HUES64 (cell line): ENCODE results near the gene CBLB.
"Not testable (repeated sequence)": the region's sequence is repeated elsewhere in the genome, so short reads cannot be mapped to it uniquely, and the experiment has no call there.

Experiments used
- H3K27ac ChIP-seq: 2 replicates; pipeline ENCODE4 v1.7.0; 2013; ENCODE audit warnings: low read depth, low read length, inconsistent platforms
- H3K27me3 ChIP-seq: 2 replicates; pipeline ENCODE4 v1.6.1; 2013; ENCODE audit warnings: mild to moderate bottlenecking, low read length; ENCODE audit not compliant: insufficient read depth
- H3K36me3 ChIP-seq: 2 replicates; pipeline ENCODE4 v1.6.1; 2013; ENCODE audit warnings: mild to moderate bottlenecking, low read length; ENCODE audit not compliant: insufficient read depth
- H3K4me1 ChIP-seq: 2 replicates; pipeline ENCODE4 v1.6.1; 2013; ENCODE audit warnings: mild to moderate bottlenecking, low read length, moderate library complexity; ENCODE audit not compliant: insufficient read depth
- H3K4me3 ChIP-seq: 2 replicates; pipeline ENCODE4 v1.5.1; 2013; ENCODE audit warnings: mild to moderate bottlenecking, low read length, moderate library complexity
- H3K9ac ChIP-seq: 2 replicates; pipeline ENCODE4 v1.6.1; 2013; ENCODE audit warnings: mild to moderate bottlenecking, low read depth, low read length
- H3K9me3 ChIP-seq: 2 replicates; pipeline ENCODE4 v1.6.1; 2013; ENCODE audit warnings: low read depth, low read length; ENCODE audit not compliant: insufficient read depth
- WGBS: fragments of 150-250, 120-280 bp; methylation state at CpG from one replicate; pipeline ENCODE4 v1.1.7; 2013; ENCODE audit warnings: missing lambda C conversion rate; 5-methylcytosine and 5-hydroxymethylcytosine counted together

CBLB gene

GRCh38 chr3:105815331-105815730 is 53.5 kb downstream of the CBLB start:
- not testable (repeated sequence) for H3K27me3 ChIP-seq, H3K4me3 ChIP-seq, H3K36me3 ChIP-seq, H3K27ac ChIP-seq, H3K9ac ChIP-seq, H3K9me3 ChIP-seq
- 94% methylated on average over 3 of the region's 3 CpGs for WGBS
- H3K4me1 ChIP-seq: peaks cover 23% of the 10 kb centered on the region

- Histone ChIP-seq H3K4me3 (no peak overlapping the region), H3K9me3 (no peaks in the 10 kb centered on the region), H3K27me3 (no peaks in the 10 kb centered on the region), H3K27ac (no peak overlapping the region), H3K9ac (no peak overlapping the region), H3K36me3 (no peaks in the 10 kb centered on the region), H3K4me1 (peaks cover 23% of the 10 kb centered on the region)
- no CpG with 5 or more reads among the region's 1 CpG for WGBS
Measured at GRCh38 chr3:105813710-105814109, 55.1 kb downstream of the CBLB start.

GRCh38 chr3:105812194-105812586 is 56.6 kb downstream of the CBLB start:
- H3K9me3 ChIP-seq: no peaks in the 10 kb centered on the region
- WGBS: 91% methylated on average over 1 of the region's 1 CpG
- H3K36me3 ChIP-seq: no peaks in the 10 kb centered on the region
- no peak overlapping the region for H3K4me3 ChIP-seq
- H3K9ac ChIP-seq: no peak overlapping the region
- H3K27me3 ChIP-seq: no peaks in the 10 kb centered on the region
- no peak overlapping the region for H3K27ac ChIP-seq
- H3K4me1 ChIP-seq: peaks cover 23% of the 10 kb centered on the region

GRCh38 chr3:105811518-105812193 is 57.2 kb downstream of the CBLB start:
- 84% methylated on average over 10 of the region's 10 CpGs for WGBS
- no peak overlapping the region for H3K27ac ChIP-seq

GRCh38 chr3:105809208-105809888 is 59.5 kb downstream of the CBLB start:
- H3K4me1 ChIP-seq: peaks cover 23% of the 10 kb centered on the region

More at GRCh38 chr3:105811518-105812193, 57.2 kb downstream of the CBLB start:
- no peaks in the 10 kb centered on the region for H3K36me3 ChIP-seq
- H3K4me3 ChIP-seq: no peak overlapping the region
- no peak overlapping the region for H3K9ac ChIP-seq
- no peaks in the 10 kb centered on the region for H3K27me3 ChIP-seq
- H3K4me1 ChIP-seq: peaks cover 23% of the 10 kb centered on the region
- no peaks in the 10 kb centered on the region for H3K9me3 ChIP-seq

GRCh38 chr3:105807701-105808100 is 61.1 kb downstream of the CBLB start:
- no peak overlapping the region for H3K27ac ChIP-seq
- WGBS: 95% methylated on average over 2 of the region's 3 CpGs
- H3K36me3 ChIP-seq: no peaks in the 10 kb centered on the region
- no peak overlapping the region for H3K9ac ChIP-seq
- no peaks in the 10 kb centered on the region for H3K9me3 ChIP-seq
- no peaks in the 10 kb centered on the region for H3K27me3 ChIP-seq
- H3K4me3 ChIP-seq: no peak overlapping the region
- H3K4me1 ChIP-seq: peaks cover 19% of the 10 kb centered on the region

More at GRCh38 chr3:105809208-105809888, 59.5 kb downstream of the CBLB start:
- H3K4me3 ChIP-seq: no peak overlapping the region
- no peaks in the 10 kb centered on the region for H3K27me3 ChIP-seq
- whole genome bisulfite sequencing: 97% methylated on average over 1 of the region's 2 CpGs
- H3K36me3 ChIP-seq: no peaks in the 10 kb centered on the region
- H3K9ac ChIP-seq: no peak overlapping the region
- no peak overlapping the region for H3K27ac ChIP-seq
- H3K9me3 ChIP-seq: no peaks in the 10 kb centered on the region

GRCh38 chr3:105807146-105807545 is 61.7 kb downstream of the CBLB start:
- no peak overlapping the region for H3K27ac ChIP-seq
- no peaks in the 10 kb centered on the region for H3K27me3 ChIP-seq
- H3K4me1 ChIP-seq: peaks cover 20% of the 10 kb centered on the region

GRCh38 chr3:105806359-105806758 is 62.5 kb downstream of the CBLB start:
- H3K9ac ChIP-seq: no peak overlapping the region
- no peak overlapping the region for H3K4me3 ChIP-seq
- H3K27ac ChIP-seq: no peak overlapping the region
- H3K36me3 ChIP-seq: no peaks in the 10 kb centered on the region
- H3K9me3 ChIP-seq: no peaks in the 10 kb centered on the region
- H3K27me3 ChIP-seq: no peaks in the 10 kb centered on the region
- peaks cover 27% of the 10 kb centered on the region for H3K4me1 ChIP-seq

More at GRCh38 chr3:105807146-105807545, 61.7 kb downstream of the CBLB start:
- Histone ChIP-seq H3K4me3 (no peak overlapping the region), H3K9me3 (no peaks in the 10 kb centered on the region), H3K36me3 (no peaks in the 10 kb centered on the region), H3K9ac (no peak overlapping the region)
- 96% methylated on average over 4 of the region's 4 CpGs for WGBS

- Histone ChIP-seq H3K4me3 (no peak overlapping the region), H3K27me3 (no peaks in the 10 kb centered on the region), H3K9me3 (no peaks in the 10 kb centered on the region), H3K4me1 (peaks cover 28% of the 10 kb centered on the region), H3K9ac (no peak overlapping the region), H3K36me3 (no peaks in the 10 kb centered on the region), H3K27ac (no peak overlapping the region)
- WGBS: 82% methylated on average over 7 of the region's 7 CpGs
Measured at GRCh38 chr3:105805404-105805803, 63.4 kb downstream of the CBLB start.

GRCh38 chr3:105802118-105802706 is 66.6 kb downstream of the CBLB start:
- WGBS: 94% methylated on average over 5 of the region's 5 CpGs
- Histone ChIP-seq H3K9me3 (no peaks in the 10 kb centered on the region), H3K36me3 (no peaks in the 10 kb centered on the region), H3K27ac (no peak overlapping the region), H3K27me3 (no peaks in the 10 kb centered on the region), H3K4me1 (peaks cover 56% of the 10 kb centered on the region), H3K4me3 (no peak overlapping the region), H3K9ac (no peak overlapping the region)

- Histone ChIP-seq H3K9me3 (no peaks in the 10 kb centered on the region), H3K36me3 (no peaks in the 10 kb centered on the region), H3K27me3 (no peaks in the 10 kb centered on the region), H3K4me1 (peaks cover 56% of the 10 kb centered on the region), H3K4me3 (no peak overlapping the region), H3K9ac (no peak overlapping the region), H3K27ac (peak overlapping the region; percentile 39; the same call in 1 of the 2 replicates)
- WGBS: 95% methylated on average over 2 of the region's 2 CpGs
Measured at GRCh38 chr3:105801397-105801796, 67.4 kb downstream of the CBLB start.
